Activated naive CD4-positive, alpha-beta T cell treated with anti-CD3 and anti-CD28 coated beads, Interleukin-2, amount 50 U/mL, for 24 hours (primary cell): ENCODE data around the gene TMEM135.
A peak's percentile ranks its signal among the peaks of the same experiment; 100 is the strongest.
"Not testable (repeated sequence)": the region's sequence is repeated elsewhere in the genome, so short reads cannot be mapped to it uniquely, and the experiment has no call there.

Source experiments
- H3K27ac Mint-ChIP-seq: one replicate; pipeline ENCODE4 v1.8.0; 2021; ENCODE audit warnings: mild to moderate bottlenecking, mixed read lengths
- H3K27me3 Mint-ChIP-seq: one replicate; pipeline ENCODE4 v1.8.0; 2021; ENCODE audit warnings: mixed read lengths
- H3K36me3 Mint-ChIP-seq: one replicate; pipeline ENCODE4 v1.8.0; 2021; ENCODE audit warnings: mixed read lengths
- H3K4me1 Mint-ChIP-seq: one replicate; pipeline ENCODE4 v1.8.0; 2021; ENCODE audit warnings: mixed read lengths
- H3K4me3 Mint-ChIP-seq: one replicate; pipeline ENCODE4 v1.8.0; 2021; ENCODE audit warnings: mild to moderate bottlenecking, mixed read lengths
- H3K9me3 Mint-ChIP-seq: one replicate; pipeline ENCODE4 v1.8.0; 2021; ENCODE audit warnings: mixed read lengths

Gene TMEM135

DNA sequence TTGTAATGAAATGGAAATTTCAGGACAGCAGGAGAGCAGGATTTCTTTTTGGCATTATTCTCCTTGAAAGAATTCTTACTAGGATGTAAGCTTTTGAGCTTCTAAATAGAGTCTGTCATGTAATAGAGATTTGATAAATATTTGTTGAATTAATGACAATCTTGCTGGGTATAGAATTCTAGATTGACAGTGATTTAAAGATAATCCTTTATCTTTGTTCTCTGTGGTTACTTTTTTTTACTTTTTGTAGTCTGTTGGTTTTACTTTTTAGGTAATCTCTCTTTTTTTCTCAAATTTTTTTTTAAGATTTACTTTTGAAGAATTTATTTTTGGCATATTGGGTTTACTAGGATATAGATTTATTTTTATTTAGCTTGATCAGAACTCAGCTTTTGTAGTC lies 54.8 kb downstream of the TMEM135 start:
- H3K4me3 Mint-ChIP-seq, result no peak overlapping the region
- peaks cover 28% of the 10 kb centered on the region for H3K36me3 Mint-ChIP-seq
- peaks cover 5% of the 10 kb centered on the region for H3K4me1 Mint-ChIP-seq
- peaks cover 5% of the 10 kb centered on the region for H3K9me3 Mint-ChIP-seq
- no peak overlapping the region for H3K27ac Mint-ChIP-seq
- no peaks in the 10 kb centered on the region for H3K27me3 Mint-ChIP-seq

DNA sequence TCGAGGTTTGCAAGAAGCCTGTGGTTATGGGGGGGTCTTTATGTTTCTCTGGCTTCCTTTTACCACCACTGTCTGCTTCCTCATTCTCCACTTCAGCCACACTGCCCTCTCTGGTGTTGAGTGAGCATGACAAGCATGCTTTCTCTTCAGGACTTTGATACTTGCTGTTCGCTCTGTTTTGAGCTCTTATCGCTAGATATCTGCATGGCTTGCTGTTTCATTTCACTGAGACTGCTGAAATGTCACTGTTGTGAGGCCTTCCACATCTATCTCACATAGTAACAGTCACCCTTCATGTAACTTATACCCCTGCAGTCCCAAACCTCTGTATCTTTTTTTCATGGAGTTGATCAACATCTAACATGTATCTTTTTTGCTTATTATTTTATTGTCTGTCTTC lies 59.8 kb downstream of the TMEM135 start:
- Mint-ChIP-seq H3K36me3 (peaks cover 22% of the 10 kb centered on the region), H3K4me3 (no peak overlapping the region), H3K27ac (no peak overlapping the region), H3K4me1 (peaks cover 9% of the 10 kb centered on the region), H3K9me3 (peaks cover 5% of the 10 kb centered on the region), H3K27me3 (no peaks in the 10 kb centered on the region)

DNA sequence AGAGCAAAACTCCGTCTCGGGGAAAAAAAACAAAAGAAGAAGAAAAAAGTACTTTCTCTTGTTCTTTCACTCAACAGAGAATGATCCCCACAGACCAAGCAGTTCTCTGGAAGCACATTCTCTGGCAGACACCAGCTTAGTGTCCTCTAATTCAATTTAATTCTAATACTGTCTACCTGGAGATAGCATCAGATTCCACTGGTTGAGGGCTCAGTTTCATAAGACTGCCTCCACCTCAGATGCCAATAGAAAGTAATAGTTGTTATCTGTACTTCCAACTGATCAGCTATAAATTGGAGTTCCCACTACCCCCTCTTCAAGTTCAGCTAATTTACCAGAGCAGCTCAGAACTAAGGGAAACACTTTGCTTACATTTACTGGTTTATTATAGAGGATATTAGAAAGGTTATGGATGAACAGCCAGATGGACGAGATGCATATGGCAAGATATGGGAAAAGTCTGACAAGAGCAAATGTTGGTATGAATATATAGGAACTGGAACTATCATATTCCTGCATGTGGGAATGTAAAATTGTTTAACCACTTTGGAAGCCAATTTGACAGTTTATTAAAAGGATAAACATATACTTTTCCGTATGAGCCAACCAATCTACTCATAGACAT lies 64.3 kb downstream of the TMEM135 start:
- H3K27ac Mint-ChIP-seq, result no peak overlapping the region

DNA sequence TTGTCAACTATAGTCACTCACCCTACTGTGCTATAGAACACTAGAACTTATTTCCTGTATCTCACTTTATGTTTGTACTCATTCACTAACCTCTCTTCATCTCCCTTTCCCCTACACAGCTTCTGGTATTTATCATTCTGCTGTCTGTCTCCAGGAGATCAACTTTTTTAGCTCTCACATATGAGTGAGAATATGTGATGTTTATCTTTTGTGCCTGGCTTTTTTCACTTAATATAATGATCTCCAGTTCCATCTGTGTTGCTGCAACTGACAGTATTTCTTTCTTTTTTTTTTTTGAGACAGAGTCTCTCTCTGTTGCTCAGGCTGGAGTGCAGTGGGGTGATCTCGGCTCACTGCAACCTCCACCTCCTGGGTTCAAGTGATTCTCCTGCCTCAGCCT lies 68.1 kb downstream of the TMEM135 start:
- H3K36me3 Mint-ChIP-seq, result peaks cover 24% of the 10 kb centered on the region
- H3K4me1 Mint-ChIP-seq, result peaks cover 12% of the 10 kb centered on the region
- H3K27ac Mint-ChIP-seq, H3K4me3 Mint-ChIP-seq, H3K27me3 Mint-ChIP-seq: not testable (repeated sequence)
- H3K9me3 Mint-ChIP-seq, result peaks cover 13% of the 10 kb centered on the region

More for the DNA sequence above, 64.3 kb downstream of the TMEM135 start:
- H3K27me3 Mint-ChIP-seq, result no peaks in the 10 kb centered on the region
- H3K4me3 Mint-ChIP-seq, result no peak overlapping the region
- H3K4me1 Mint-ChIP-seq, result peaks cover 14% of the 10 kb centered on the region
- H3K9me3 Mint-ChIP-seq, result peaks cover 5% of the 10 kb centered on the region
- peaks cover 17% of the 10 kb centered on the region for H3K36me3 Mint-ChIP-seq

DNA sequence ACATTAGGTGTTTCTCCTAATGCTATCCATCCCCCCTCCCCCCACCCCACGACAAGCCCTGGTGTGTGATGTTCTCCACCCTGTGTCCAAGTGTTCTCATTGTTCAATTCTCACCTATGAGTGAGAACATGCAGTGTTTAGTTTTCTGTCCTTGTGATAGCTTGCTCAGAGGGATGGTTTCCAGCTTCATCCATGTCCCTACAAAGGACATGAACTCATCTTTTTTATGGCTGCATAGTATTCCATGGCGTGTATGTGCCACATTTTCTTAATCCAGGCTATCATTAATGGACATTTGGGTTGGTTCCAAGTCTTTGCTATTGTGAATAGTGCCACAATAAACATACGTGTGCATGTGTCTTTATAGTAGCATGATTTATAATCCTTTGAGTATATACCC lies 69.6 kb downstream of the TMEM135 start:
- Mint-ChIP-seq H3K36me3 (peaks cover 22% of the 10 kb centered on the region), H3K9me3 (peaks cover 13% of the 10 kb centered on the region), H3K4me1 (peaks cover 12% of the 10 kb centered on the region)
- H3K4me3 Mint-ChIP-seq, H3K27me3 Mint-ChIP-seq, H3K27ac Mint-ChIP-seq: not testable (repeated sequence)

DNA sequence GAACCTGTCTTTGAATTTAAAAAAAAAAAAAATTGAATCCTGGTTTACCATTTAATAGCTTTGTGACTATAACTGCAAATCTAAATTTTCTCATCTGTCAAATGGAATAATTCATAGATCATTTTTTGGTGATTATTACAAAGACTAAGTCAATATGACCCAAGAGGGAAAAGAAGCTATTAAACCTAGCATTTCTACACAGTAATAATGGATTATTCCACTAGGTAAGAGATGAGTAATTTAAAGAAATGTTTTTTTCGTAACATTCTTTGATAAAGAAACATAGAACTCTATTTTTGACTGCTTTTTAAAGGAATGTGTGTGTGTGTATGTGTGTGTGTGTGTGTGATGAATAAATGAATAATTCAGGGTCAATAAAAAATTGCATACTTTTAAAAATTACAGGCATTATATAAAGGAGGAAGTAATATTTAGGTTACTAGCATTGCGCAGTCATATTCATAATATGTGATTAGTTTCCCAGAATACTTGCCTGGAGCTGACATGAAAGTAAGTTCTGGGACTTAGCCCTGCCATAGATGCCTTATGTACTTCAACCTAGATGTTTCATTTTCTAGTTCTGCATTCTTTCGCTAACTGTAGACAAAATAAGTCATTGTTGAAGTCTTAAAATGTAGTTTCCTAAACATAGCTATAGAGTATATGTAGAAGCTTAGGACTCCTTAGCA lies 72.9 kb downstream of the TMEM135 start:
- Mint-ChIP-seq H3K4me3 (no peak overlapping the region), H3K36me3 (peaks cover 17% of the 10 kb centered on the region), H3K9me3 (peaks cover 13% of the 10 kb centered on the region), H3K4me1 (peaks cover 24% of the 10 kb centered on the region), H3K27me3 (no peaks in the 10 kb centered on the region), H3K27ac (no peak overlapping the region)

DNA sequence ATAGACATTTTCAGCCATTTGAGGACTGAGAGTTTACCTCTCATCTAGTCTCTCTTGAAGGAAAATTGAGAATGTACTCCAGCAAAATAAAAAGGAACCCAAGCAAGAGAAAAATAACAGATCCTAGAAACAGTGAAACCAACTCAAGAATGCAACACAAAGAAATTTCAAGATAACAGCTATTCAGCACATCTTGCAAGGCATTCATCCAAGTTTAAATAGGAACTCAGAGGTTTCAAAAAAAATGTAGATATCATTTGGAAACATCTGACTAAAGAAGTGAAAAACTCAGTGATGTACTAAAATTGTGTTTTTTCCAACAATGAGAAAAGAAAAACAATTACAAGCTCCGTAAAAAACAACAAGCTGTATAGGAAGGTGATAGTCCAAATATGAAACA lies 76.4 kb downstream of the TMEM135 start:
- Mint-ChIP-seq H3K27me3 (no peaks in the 10 kb centered on the region), H3K9me3 (no peaks in the 10 kb centered on the region), H3K36me3 (peaks cover 4% of the 10 kb centered on the region), H3K4me3 (no peak overlapping the region), H3K4me1 (peaks cover 25% of the 10 kb centered on the region), H3K27ac (no peak overlapping the region)

DNA sequence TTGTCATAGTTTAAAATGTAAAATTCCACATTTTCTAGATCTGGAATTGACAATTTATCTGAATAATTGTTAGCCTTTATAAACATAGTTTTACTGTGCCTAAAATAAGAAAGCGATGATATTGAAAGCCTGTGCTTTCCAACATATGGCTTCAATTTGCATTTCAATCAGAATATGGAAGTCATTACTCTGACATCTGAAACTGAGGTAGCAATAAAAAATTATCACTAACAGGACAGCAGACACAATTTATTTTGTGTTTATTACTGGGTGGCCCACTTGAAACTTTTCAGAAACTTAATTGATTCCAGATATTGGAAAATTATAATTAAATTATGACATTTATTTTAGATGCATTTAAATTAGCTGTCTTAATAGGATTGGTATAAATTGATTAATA lies 78.5 kb downstream of the TMEM135 start:
- no peak overlapping the region for H3K4me3 Mint-ChIP-seq
- H3K4me1 Mint-ChIP-seq, result peaks cover 27% of the 10 kb centered on the region
- H3K27me3 Mint-ChIP-seq, result no peaks in the 10 kb centered on the region
- no peak overlapping the region for H3K27ac Mint-ChIP-seq
- peaks cover 4% of the 10 kb centered on the region for H3K36me3 Mint-ChIP-seq
- no peaks in the 10 kb centered on the region for H3K9me3 Mint-ChIP-seq

DNA sequence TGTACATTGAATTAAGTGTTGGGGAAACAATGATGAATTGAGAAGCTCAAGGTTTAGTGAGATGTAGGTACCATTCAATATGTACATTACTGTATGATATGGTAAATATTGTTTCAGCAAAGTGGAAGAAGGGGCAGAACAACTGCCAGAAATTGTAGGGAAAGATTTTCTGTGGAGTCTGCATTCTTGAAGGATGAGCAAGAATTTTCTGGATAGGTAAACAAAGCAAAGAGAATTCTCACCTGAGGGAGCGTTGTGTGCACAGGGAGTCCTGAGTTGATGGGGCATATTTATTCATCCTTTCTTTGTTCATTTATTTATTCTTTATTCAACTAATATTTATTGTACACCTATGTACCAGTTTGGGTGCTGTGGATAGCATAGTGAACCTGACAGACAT lies 83.2 kb downstream of the TMEM135 start:
- H3K9me3 Mint-ChIP-seq, result no peaks in the 10 kb centered on the region
- peaks cover 3% of the 10 kb centered on the region for H3K36me3 Mint-ChIP-seq
- H3K27me3 Mint-ChIP-seq, result no peaks in the 10 kb centered on the region
- no peak overlapping the region for H3K27ac Mint-ChIP-seq
- peaks cover 14% of the 10 kb centered on the region for H3K4me1 Mint-ChIP-seq
- H3K4me3 Mint-ChIP-seq, result no peak overlapping the region

DNA sequence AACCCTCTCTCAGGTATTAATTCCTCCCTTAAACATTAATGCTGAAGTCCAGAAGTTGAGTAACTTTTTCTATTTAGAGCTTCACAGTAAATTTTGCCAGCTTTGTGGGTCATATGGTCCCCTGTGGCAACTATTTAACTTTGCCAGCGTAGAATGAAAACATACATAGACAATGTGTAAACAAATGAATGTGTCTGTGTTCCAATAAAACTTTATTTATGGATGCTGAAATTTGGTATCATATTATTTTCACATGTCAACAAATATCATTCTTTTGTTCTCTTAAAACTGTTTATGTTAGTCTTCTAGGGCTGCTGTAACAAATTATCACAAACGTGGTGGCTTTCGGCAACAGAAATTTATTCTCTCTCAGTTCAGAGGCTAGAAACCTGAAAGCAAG lies 85.1 kb downstream of the TMEM135 start:
- no peak overlapping the region for H3K27ac Mint-ChIP-seq
- H3K4me1 Mint-ChIP-seq, result peaks cover 10% of the 10 kb centered on the region
- H3K9me3 Mint-ChIP-seq, result no peaks in the 10 kb centered on the region
- H3K36me3 Mint-ChIP-seq, result peaks cover 2% of the 10 kb centered on the region
- no peaks in the 10 kb centered on the region for H3K27me3 Mint-ChIP-seq
- no peak overlapping the region for H3K4me3 Mint-ChIP-seq

DNA sequence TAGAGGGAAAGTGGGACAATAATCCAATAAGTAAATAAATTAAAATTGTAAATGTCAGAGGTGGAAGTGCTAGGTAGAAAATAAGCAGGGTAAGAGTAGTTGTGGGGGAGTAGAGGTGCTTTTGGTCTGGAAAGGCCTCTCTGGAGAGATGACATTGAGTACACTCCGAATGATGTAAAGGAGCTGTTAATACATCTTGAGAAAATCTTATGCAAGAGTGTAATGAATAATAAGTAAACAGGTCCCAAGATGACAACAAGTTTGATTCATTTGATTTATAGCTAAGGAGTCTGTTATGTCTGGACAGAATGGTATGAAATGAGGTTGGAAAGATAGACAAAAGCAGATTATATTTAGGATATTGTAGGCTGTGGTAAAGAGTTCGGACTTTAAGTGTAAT lies 87.5 kb downstream of the TMEM135 start:
- H3K9me3 Mint-ChIP-seq, result no peaks in the 10 kb centered on the region
- H3K4me3 Mint-ChIP-seq, result no peak overlapping the region
- H3K27ac Mint-ChIP-seq, result no peak overlapping the region
- H3K4me1 Mint-ChIP-seq, result peaks cover 7% of the 10 kb centered on the region
- H3K36me3 Mint-ChIP-seq, result peaks cover 5% of the 10 kb centered on the region
- no peaks in the 10 kb centered on the region for H3K27me3 Mint-ChIP-seq

DNA sequence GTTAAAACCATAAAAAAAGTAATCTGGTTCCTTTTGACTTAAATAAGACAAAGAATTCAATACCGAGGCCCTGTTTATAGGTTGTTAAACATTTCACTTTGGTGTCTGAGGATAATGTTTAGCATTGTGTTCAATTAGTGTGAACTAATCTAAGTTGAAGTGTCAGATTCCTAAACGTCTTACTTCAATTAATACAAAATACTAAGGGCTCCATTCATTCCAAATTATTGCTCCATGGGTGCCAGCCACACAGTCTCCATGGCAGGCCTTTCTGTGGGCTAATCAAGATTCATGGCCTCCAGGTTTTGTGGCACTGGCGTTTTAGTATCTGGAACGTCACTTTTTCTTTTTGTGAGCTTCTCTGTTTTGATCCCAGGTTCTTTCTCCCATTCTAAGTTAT lies 89.4 kb downstream of the TMEM135 start:
- Mint-ChIP-seq H3K27ac (no peak overlapping the region), H3K27me3 (no peaks in the 10 kb centered on the region), H3K36me3 (peaks cover 3% of the 10 kb centered on the region), H3K9me3 (no peaks in the 10 kb centered on the region), H3K4me1 (peaks cover 7% of the 10 kb centered on the region), H3K4me3 (no peak overlapping the region)

DNA sequence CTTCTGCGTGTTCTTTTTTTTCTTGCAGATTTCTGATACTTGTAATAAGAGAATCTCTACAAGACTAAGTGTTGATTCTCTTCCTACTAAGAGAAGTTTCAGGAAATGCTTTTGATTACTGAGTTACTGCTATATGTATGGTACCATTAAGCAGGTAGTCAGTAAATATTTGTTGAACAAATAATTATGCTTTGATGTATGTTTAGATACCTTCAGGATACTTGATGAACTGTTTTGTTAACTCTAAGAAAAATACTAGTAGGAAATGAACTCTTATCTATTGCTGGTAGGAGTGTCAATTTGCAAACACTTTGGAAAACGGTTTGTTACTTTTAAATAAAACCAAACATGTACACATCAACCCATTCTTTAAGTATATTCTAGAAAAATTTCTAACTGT lies 90.6 kb downstream of the TMEM135 start:
- Mint-ChIP-seq H3K27ac (peak overlapping the region; percentile 25), H3K27me3 (no peaks in the 10 kb centered on the region), H3K4me1 (peaks cover 7% of the 10 kb centered on the region), H3K36me3 (peaks cover 3% of the 10 kb centered on the region), H3K4me3 (no peak overlapping the region), H3K9me3 (no peaks in the 10 kb centered on the region)

DNA sequence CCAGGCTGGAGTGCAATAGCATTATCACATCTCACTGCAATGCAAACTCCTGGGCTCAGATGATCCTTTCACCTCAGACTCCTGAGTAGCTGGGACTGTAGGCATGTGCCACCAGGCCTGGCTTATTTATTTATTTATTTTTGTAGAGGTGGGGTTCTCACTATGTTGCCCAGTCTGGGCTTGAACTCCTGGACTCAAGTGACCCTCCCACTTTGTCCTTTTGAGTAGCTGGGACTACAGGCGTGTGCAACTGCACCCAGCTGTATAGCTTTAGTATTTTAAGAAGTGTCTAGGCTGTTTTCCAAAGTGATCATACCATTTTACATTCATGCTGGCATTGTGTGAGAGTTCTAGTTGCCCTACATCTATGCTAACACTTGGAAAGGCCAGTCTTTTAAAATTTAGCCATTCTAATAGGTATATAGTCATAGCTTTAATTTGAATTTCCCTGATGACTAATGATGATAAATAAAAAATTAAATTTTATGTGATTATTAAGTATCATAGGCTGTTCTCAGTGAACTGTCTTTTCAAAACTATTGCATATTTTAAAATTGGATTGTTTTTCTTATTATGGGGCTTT lies 96.9 kb downstream of the TMEM135 start:
- Mint-ChIP-seq H3K4me1 (peaks cover 15% of the 10 kb centered on the region), H3K9me3 (peaks cover 4% of the 10 kb centered on the region), H3K4me3 (no peak overlapping the region), H3K36me3 (peaks cover 12% of the 10 kb centered on the region), H3K27ac (no peak overlapping the region), H3K27me3 (no peaks in the 10 kb centered on the region)

DNA sequence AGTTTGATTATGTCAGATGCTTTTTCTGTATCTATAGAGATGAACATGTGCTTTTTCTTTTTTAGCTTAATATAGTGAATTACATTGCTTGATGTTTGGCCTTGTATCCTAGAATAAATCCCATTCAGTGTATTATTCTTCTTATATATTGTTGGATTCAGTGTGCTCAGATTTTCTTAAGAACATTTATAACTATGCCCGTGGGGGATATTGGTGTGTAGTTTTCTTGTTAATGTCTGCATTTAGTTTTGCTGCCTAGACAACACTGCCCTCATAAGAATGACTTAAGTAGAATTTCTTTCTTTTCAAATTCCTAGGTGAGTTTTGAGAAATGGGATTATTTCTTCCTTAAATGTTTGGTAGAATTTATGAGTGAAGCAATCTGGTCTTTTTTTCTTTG lies 98.5 kb downstream of the TMEM135 start:
- Mint-ChIP-seq H3K27me3 (no peaks in the 10 kb centered on the region), H3K9me3 (peaks cover 4% of the 10 kb centered on the region), H3K36me3 (peaks cover 13% of the 10 kb centered on the region), H3K4me1 (peaks cover 17% of the 10 kb centered on the region), H3K4me3 (no peak overlapping the region), H3K27ac (no peak overlapping the region)

DNA sequence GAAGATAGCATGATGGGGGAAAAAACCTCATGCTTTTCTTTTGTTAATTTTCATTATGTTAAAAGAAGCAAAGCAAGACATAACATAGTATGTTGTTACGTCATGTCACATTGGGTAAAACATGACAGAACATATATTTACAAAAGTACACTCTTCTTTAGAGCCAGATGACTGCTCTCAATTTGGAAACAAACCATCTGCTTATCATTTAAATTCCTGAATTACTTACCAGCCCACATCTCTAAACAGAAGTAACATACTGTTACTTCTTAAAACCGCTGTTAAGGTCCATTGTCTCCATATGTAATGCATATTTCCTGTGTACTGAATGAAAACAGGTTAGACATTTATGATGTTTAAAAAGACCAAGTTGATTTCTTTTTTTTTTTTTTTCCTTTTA lies 100.0 kb downstream of the TMEM135 start:
- Mint-ChIP-seq H3K4me1 (peaks cover 29% of the 10 kb centered on the region), H3K27me3 (no peaks in the 10 kb centered on the region), H3K36me3 (peaks cover 13% of the 10 kb centered on the region), H3K9me3 (peaks cover 4% of the 10 kb centered on the region), H3K27ac (no peak overlapping the region), H3K4me3 (no peak overlapping the region)
